Stimulated activated CD4-positive, alpha-beta T cell treated with anti-CD3 and anti-CD28 coated beads, Interleukin-15, amount 100 ng/mL, for 48 hours (primary cell): ENCODE data around the gene TFF2.

Source experiments
- DNase-seq, 2 donors: peaks; one replicate each; pipeline ENCODE4 v3.0.0-alpha.2; 2020; ENCODE audit warnings: low read depth in 2 of 2

The TFF2 gene

GRCh38 chr21:42346866-42347600 lies 3.8 kb downstream of the TFF2 start:
- DNase-seq, result no peak

GRCh38 chr21:42346441-42346840 lies 4.4 kb downstream of the TFF2 start:
- no peak for DNase-seq

GRCh38 chr21:42344631-42345030 lies 6.2 kb downstream of the TFF2 start:
- no peak for DNase-seq

GRCh38 chr21:42343963-42344510 lies 6.8 kb downstream of the TFF2 start:
- DNase-seq, result no peak

- no peak for DNase-seq
Observed at GRCh38 chr21:42343556-42343955, 7.2 kb downstream of the TFF2 start.

GRCh38 chr21:42343101-42343500 lies 7.7 kb downstream of the TFF2 start:
- no peak for DNase-seq

- no peak for DNase-seq
Observed at GRCh38 chr21:42341776-42342542, 8.8 kb downstream of the TFF2 start.

- DNase-seq, result no peak
Observed at GRCh38 chr21:42340187-42341050, 10.4 kb downstream of the TFF2 start.

GRCh38 chr21:42338729-42339715 lies 11.8 kb downstream of the TFF2 start:
- no peak for DNase-seq

GRCh38 chr21:42337830-42338728 lies 12.7 kb downstream of the TFF2 start:
- DNase-seq, result peak; percentile 71 to 73

- no peak for DNase-seq
Observed at GRCh38 chr21:42337276-42337675, 13.5 kb downstream of the TFF2 start.

- no peak for DNase-seq
Observed at GRCh38 chr21:42336054-42336453, 14.7 kb downstream of the TFF2 start.

GRCh38 chr21:42332557-42333317 lies 18.1 kb downstream of the TFF2 start:
- no peak for DNase-seq

- no peak for DNase-seq
Observed at GRCh38 chr21:42331660-42332059, 19.1 kb downstream of the TFF2 start.

GRCh38 chr21:42330380-42331371 lies 20.1 kb downstream of the TFF2 start:
- no peak for DNase-seq

GRCh38 chr21:42324896-42325295 lies 25.9 kb downstream of the TFF2 start:
- no peak for DNase-seq

GRCh38 chr21:42321845-42322244 lies 28.9 kb downstream of the TFF2 start:
- no peak for DNase-seq

GRCh38 chr21:42321231-42321630 lies 29.6 kb downstream of the TFF2 start:
- no peak for DNase-seq
